Right forelimb (tissue), 1 donor: ENCODE data around the gene ATP11C.
"Not testable (repeated sequence)": the region's sequence is repeated elsewhere in the genome, so short reads cannot be mapped to it uniquely, and the experiment has no call there.

Source experiments
- DNase-seq: peaks from one replicate; pipeline ENCODE4 v3.0.0-alpha.2; 2018

The ATP11C gene

GRCh38 chrX:139932901-139933796 is at the start of gene ATP11C:
TSS of gene ATP11C (minus strand) at chrX:139933053. CDS start at chrX:139932042, 1,011 bp downstream.
- DNase-seq, result peak; percentile 89

- no peak for DNase-seq
These were observed 41.6 kb upstream of the ATP11C start for GRCh38 chrX:139974471-139974870.

- DNase-seq, result no peak
These were observed 40.1 kb upstream of the ATP11C start for GRCh38 chrX:139972629-139973624.

- no peak for DNase-seq
These were observed 39.3 kb upstream of the ATP11C start for GRCh38 chrX:139972113-139972512.

DNA sequence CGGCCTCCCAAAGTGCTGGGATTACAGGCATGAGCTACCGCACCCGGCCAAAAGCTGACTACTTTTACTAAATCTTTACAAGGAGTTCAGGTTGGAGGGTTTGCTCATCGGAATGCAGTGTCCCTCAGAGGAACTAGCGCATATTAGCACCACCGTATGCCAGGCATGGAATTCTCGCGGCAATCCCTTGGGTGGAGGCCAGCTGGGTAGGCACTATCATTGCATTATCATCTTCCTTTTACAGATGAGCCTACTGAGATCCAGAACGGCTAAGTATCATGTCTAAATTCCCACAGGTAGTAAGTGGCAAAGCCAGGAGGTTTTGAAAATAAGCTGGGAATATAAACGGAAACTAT is 38.5 kb upstream of the ATP11C start:
- no peak for DNase-seq

DNA sequence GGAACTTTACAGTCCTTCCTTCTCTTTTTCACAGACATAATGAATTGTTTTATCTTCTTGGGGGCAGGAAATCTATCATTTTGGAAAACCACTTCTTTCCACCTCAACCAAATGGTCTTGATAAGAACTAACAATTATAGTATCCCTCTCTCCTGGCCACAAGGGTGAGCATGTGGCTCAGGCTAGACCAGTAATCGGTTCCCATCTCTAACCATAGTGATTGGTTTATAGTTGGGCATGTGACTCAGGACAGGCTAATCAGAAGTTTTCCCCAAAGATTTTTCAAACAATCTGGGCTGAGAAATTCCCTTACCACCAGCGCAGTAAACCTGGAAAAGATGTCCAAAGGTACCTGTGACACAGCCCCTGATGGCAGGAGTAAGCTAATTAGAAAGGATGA is 36.4 kb upstream of the ATP11C start:
- DNase-seq, result no peak

GRCh38 chrX:139967750-139968149 is 34.9 kb upstream of the ATP11C start:
- no peak for DNase-seq

DNA sequence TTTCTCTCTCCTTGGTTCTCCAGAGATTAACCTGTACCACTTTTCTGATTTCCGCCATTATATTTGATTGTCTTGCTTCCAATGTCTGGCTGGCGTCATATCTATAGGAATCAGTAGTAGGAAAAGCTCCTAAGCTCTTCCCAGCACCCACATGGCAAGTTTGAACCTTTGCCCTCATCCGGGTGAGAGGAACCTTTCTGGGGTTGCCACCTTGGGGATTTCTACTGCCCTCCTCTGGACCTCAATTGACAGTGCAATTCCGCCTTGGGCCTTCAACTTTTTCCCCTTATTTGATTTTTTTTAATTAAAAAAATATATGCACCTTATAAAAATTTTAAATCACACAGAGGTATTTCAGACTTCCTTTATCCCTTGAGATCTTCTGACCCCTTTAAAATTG is 34.4 kb upstream of the ATP11C start:
- no peak for DNase-seq

- not testable (repeated sequence) for DNase-seq
These were observed 33.3 kb upstream of the ATP11C start for GRCh38 chrX:139966159-139966558.

- no peak for DNase-seq
These were observed 32.6 kb upstream of the ATP11C start, which contains the start of gene CXorf66 for GRCh38 chrX:139965421-139965820. TSS of gene CXorf66 (minus strand) at chrX:139965521. CDS start at chrX:139965496, 25 bp downstream.

DNA sequence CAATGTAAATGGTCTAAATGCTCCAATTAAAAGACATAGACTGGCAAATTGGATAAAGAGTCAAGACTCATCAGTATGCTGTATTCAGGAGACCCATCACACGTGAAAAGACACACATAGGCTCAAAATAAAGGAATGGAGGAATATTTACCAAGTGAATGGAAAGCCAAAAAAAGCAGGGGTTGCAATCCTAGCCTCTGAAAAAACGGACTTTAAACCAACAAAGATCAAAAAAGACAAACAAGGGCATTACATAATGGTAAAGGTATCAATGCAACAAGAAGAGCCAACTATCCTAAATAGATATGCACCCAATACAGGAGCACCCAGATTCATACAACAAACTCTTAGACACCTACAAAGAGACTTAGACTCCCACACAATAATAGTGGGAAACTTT is 28.2 kb upstream of the ATP11C start:
- not testable (repeated sequence) for DNase-seq

- DNase-seq, result no peak
These were observed 16.9 kb upstream of the ATP11C start for GRCh38 chrX:139949703-139950102.

DNA sequence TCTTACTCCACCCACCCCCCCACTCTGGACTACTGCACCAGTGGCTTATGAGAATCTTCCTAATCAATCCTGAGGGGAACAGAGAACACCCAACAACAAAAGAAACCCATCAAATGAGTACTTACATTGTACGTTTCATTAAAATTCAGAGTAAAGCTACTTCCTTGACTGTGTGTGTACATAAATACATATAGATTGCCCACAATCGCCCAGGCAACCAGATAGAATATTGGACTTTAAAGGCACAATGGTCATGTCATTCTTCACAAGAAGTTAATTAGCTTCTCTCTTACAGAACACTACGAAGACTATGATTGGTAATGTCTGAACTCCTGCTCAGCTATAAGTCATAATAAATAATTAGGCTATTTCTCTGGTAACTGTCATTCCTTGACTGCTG is 12.2 kb upstream of the ATP11C start:
- no peak for DNase-seq

- no peak for DNase-seq
These were observed 3.4 kb upstream of the ATP11C start for GRCh38 chrX:139936259-139936658.

GRCh38 chrX:139933904-139934303 is 1.1 kb upstream of the ATP11C start:
- no peak for DNase-seq

GRCh38 chrX:139932073-139932900 is 566 bp downstream of the ATP11C start:
- peak; percentile 66 for DNase-seq

DNA sequence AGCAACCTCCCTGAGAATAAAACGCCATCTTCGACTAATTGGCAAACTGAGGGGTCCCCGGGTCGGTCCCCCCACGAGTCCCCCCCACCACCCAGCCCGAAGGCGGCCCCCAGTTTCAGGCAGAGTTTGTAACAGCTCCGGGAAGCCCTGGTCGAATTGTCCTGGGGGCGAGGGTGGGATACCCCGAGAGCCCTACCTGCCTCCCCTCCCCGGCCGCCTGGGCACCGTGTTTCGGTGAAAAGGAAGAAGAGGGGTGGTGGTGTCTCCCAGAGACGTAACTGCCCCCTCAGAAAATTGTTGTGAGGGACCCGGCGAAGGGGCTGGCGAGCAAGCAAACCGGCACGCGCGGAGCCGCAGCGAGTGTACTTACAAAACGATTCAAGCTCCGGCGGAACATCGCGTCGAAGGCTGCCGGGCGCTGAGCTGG is 1.2 kb downstream of the ATP11C start:
- DNase-seq, result no peak

DNA sequence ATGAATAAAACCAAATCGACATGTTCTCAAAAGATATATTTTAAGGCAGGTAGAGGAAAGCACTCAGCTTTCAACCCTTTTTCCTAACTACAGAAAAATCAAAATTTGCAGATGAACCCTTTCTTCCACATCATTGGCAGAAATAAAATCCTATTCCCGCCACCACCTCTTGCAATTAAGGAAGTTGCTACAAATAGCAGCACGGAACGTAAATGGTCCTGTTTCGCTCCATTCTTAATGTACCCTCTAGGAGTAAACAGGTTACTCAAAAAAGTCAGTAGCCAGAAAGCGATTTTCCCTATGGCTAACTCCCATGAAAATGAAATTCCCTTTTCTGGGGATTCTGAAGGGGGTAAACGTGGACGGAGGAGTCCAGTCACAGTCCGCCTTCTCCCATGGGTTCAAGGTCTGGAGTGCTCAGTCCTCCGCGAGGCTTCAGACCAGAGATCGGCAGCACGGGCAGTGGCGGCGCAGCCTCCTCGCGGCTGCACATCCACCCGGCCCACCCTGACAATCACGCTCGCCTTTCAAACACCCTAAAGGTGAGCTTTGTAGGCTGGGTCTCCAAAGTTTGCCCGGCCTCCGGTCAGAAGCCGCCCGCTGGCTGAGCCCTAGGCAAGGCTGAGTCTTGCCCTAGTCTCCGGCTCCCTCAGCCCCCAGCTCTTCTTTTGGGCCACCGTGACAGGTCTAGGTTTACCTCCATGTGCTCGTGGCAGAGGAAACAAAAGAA is 1.8 kb downstream of the ATP11C start:
- DNase-seq, result peak; percentile 46

DNA sequence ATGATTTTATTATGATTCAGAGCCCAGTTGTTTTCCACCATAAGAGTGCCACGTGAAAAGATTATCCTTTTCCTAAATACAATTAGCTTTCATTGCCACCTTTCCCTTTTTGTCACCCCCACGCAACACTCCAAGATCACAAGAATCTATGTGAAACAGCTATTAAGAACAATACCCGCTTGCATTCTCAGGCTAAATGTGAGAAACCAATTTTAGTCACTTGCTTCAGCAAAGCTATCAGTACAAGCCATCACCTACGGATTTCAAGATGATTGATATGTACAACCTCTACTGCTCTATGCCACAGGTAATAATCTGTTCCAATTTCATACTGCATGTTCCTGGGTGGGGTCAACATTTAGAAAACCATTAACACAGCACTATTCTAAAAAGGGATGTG is 2.5 kb downstream of the ATP11C start:
- DNase-seq, result no peak

- no peak for DNase-seq
These were observed 3.0 kb downstream of the ATP11C start for GRCh38 chrX:139929876-139930275.

GRCh38 chrX:139924696-139925095 is 8.2 kb downstream of the ATP11C start:
- DNase-seq, result no peak
